Measurements from ENCODE around the gene TMEM9.
A peak's percentile ranks its signal among the peaks of the same experiment; 100 is the strongest.

Gene TMEM9

GRCh38 chr1:201114245-201115131, 39.8 kb downstream of the TMEM9 start:
- TF ChIP-seq SUZ12 (IDR thresholded peaks at IDR 0.05) (no peak), CTBP1 (IDR thresholded peaks at IDR 0.05; ENCODE audit: borderline replicate concordance) (no peak)
- ChIA-PET CTCF (interaction anchor here (1.0 to 2.2 kb wide), 6 partner anchors 12 to 224 kb away, joined by 4 to 17 read pairs (median 6); no protein-coding TSS in a partner anchor), POLR2A (no interaction called here)
- peak; percentile 96 for DNase-seq (ENCODE audit: extremely low spot score)

DNA sequence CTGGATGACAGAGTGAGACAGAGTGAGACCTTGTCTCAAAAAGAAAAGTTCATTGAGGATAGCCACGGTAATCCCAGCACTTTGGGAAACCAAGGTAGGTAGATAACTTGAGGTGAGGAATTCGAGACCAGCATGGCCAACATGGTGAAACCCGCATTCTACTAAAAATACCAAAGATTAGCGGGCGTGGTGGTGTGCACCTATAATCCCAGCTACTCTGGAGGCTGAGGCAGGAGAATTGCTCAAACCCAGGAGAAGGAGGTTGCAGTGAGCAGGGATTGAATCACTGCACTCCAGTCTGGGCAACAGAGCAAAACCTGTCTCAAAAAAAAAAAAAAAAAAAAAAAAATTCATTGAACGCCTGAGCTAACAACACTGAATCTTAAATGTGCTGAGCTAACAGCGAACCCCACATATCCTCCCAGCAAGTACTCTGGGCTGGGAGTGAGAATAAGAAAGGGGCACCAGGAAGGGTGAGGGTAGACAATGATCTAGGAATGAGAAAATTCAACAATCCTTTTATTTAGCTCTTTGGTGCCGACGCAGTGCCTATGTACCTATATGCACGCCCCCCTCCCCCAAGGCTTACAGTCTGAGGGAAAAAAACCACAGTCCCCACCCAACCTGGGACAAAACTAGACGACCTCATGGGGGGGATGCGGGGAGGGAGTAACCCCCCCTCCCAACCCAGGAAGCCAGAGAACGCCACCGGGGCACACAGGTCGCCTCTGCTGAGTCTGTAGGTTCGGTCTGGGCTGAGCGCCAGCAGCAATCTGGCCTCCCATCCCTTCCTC, 40.6 kb downstream of the TMEM9 start:
- POLR2A ChIA-PET: no interaction called here
- no peak for TF ChIP-seq CTBP1 (IDR thresholded peaks at IDR 0.05; ENCODE audit: borderline replicate concordance)
- TF ChIP-seq L3MBTL2 (conservative IDR thresholded peaks at IDR 0.05): peak; percentile 68
- TF ChIP-seq ELF4 (IDR thresholded peaks at IDR 0.05): no peak
- peak; percentile 51; the same call in 1 of the 2 replicates for TF ChIP-seq ZNF384 (IDR thresholded peaks at IDR 0.05)
- CTCF ChIA-PET: interaction anchor here (0.6 to 2.2 kb wide), 10 partner anchors 11 to 223 kb away, joined by 3 to 17 read pairs (median 4); no protein-coding TSS in a partner anchor
- no peak for DNase-seq (ENCODE audit: extremely low spot score)

- ChIA-PET POLR2A (no interaction called here), CTCF (interaction anchor here (0.8 to 2.2 kb wide), 4 partner anchors 93 to 222 kb away, joined by 3 to 17 read pairs (median 5); no protein-coding TSS in a partner anchor)
- TF ChIP-seq FOXK2 (IDR thresholded peaks at IDR 0.05) (no peak), ARNT (IDR thresholded peaks at IDR 0.05) (no peak), ELF4 (IDR thresholded peaks at IDR 0.05) (no peak), CTBP1 (IDR thresholded peaks at IDR 0.05; ENCODE audit: borderline replicate concordance) (no peak), SP1 (IDR thresholded peaks at IDR 0.05) (no peak), FOXM1 (IDR thresholded peaks at IDR 0.05; ENCODE audit: borderline replicate concordance) (no peak)
- DNase-seq (ENCODE audit: extremely low spot score): no peak
Observed at GRCh38 chr1:201112926-201113325, 41.3 kb downstream of the TMEM9 start.

DNA sequence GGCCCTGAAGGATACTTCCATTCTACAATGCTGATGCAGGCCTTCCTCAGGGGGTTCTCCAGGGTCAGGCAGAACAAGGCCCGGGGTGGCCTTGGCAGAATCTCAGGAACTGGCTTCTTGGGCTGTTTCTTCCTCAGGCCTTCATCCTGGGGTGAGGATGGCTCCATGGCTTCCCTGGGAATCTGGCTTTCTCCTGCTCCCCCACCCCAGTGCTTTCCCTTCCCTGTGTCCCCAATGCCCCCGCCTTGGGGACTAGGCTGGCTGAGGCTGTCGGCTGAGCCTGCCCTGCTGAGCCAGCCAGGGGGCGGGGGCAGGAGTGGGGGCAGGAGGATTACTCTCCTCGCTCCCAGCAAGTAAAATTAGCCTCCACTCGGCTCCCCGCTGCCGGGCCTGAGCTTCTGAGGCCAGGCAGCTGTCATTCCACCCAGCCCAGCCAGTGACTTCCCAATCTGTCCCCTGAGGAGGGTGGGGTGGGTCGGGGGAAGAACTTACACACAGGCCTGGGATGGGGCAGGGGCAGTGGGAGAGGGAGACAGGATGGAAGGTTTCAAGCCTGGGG, 42.0 kb downstream of the TMEM9 start, which contains the start of gene CACNA1S:
Gene CACNA1S (minus strand): TSS at position 254 of the 559 bp plus-strand sequence. CDS start 87 bp downstream, at position 167.
- no peak for DNase-seq (ENCODE audit: extremely low spot score)
- no peak for TF ChIP-seq TARDBP (IDR thresholded peaks at IDR 0.05)
- TF ChIP-seq, protein P1, sequence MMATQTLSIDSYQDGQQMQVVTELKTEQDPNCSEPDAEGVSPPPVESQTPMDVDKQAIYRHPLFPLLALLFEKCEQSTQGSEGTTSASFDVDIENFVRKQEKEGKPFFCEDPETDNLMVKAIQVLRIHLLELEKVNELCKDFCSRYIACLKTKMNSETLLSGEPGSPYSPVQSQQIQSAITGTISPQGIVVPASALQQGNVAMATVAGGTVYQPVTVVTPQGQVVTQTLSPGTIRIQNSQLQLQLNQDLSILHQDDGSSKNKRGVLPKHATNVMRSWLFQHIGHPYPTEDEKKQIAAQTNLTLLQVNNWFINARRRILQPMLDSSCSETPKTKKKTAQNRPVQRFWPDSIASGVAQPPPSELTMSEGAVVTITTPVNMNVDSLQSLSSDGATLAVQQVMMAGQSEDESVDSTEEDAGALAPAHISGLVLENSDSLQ (IDR thresholded peaks at IDR 0.05): no peak
- no peak for TF ChIP-seq HDGF (IDR thresholded peaks at IDR 0.05; ENCODE audit: borderline replicate concordance)
- no peak for TF ChIP-seq FOXM1 (IDR thresholded peaks at IDR 0.05; ENCODE audit: borderline replicate concordance)
- no peak for TF ChIP-seq ELF4 (IDR thresholded peaks at IDR 0.05)
- TF ChIP-seq NFRKB (IDR thresholded peaks at IDR 0.05): no peak
- TF ChIP-seq BHLHE40 (IDR thresholded peaks at IDR 0.05; ENCODE audit: borderline replicate concordance): no peak
- TF ChIP-seq SUZ12 (IDR thresholded peaks at IDR 0.05): no peak
- TF ChIP-seq ZNF384 (IDR thresholded peaks at IDR 0.05): no peak
- POLR2A ChIA-PET: no interaction called here
- CTCF ChIA-PET: no interaction called here

DNA sequence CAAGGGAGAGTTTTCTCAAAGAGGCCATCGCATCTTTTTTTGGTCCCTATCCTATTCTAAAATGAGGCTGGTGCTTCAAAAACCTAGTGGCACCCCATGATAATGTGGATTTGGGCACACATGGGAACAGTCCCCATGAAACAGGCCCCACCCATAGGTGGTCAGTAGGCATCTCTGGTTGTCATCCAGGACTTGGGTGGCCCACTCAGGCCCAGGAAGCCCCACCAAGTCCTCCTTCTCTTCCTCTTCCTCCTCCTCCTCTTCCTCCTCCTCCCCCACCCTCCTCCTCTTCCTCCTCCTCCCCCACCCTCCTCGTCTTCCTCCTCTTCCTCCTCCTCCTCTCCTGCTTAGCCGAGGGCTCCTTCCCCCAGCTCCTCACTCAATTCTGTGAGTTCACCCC, 42.6 kb downstream of the TMEM9 start:
- TF ChIP-seq SUZ12 (IDR thresholded peaks at IDR 0.05): no peak
- ChIA-PET CTCF (no interaction called here), POLR2A (no interaction called here)
- DNase-seq (ENCODE audit: extremely low spot score): no peak

GRCh38 chr1:201111156-201111555, 43.1 kb downstream of the TMEM9 start:
- ChIA-PET POLR2A (no interaction called here), CTCF (no interaction called here)
- DNase-seq (ENCODE audit: extremely low spot score): no peak
- TF ChIP-seq CTBP1 (IDR thresholded peaks at IDR 0.05; ENCODE audit: borderline replicate concordance) (no peak), BHLHE40 (IDR thresholded peaks at IDR 0.05; ENCODE audit: borderline replicate concordance) (no peak), FOXM1 (IDR thresholded peaks at IDR 0.05; ENCODE audit: borderline replicate concordance) (no peak), ELF4 (IDR thresholded peaks at IDR 0.05) (no peak), ZNF384 (IDR thresholded peaks at IDR 0.05) (no peak), L3MBTL2 (conservative IDR thresholded peaks at IDR 0.05) (no peak), SP1 (IDR thresholded peaks at IDR 0.05) (no peak), LEF1 (IDR thresholded peaks at IDR 0.05; ENCODE audit: borderline replicate concordance) (no peak), NFRKB (IDR thresholded peaks at IDR 0.05) (no peak), ARNT (IDR thresholded peaks at IDR 0.05) (no peak), FOXA1 (IDR thresholded peaks at IDR 0.05) (no peak), FOXK2 (IDR thresholded peaks at IDR 0.05) (no peak), TARDBP (IDR thresholded peaks at IDR 0.05) (no peak), HDGF (IDR thresholded peaks at IDR 0.05; ENCODE audit: borderline replicate concordance) (no peak), SUZ12 (IDR thresholded peaks at IDR 0.05) (no peak)
- TF ChIP-seq, protein P1 (IDR thresholded peaks at IDR 0.05): no peak

GRCh38 chr1:201110616-201111015, 43.7 kb downstream of the TMEM9 start:
- ChIA-PET POLR2A (no interaction called here), CTCF (no interaction called here)
- TF ChIP-seq TARDBP (IDR thresholded peaks at IDR 0.05) (no peak), CTBP1 (IDR thresholded peaks at IDR 0.05; ENCODE audit: borderline replicate concordance) (no peak), ELF4 (IDR thresholded peaks at IDR 0.05) (no peak), SUZ12 (IDR thresholded peaks at IDR 0.05) (no peak), FOXM1 (IDR thresholded peaks at IDR 0.05; ENCODE audit: borderline replicate concordance) (no peak), L3MBTL2 (conservative IDR thresholded peaks at IDR 0.05) (no peak), SP1 (IDR thresholded peaks at IDR 0.05) (no peak), NFRKB (IDR thresholded peaks at IDR 0.05) (no peak), ZNF384 (IDR thresholded peaks at IDR 0.05) (no peak), LEF1 (IDR thresholded peaks at IDR 0.05; ENCODE audit: borderline replicate concordance) (no peak), HDGF (IDR thresholded peaks at IDR 0.05; ENCODE audit: borderline replicate concordance) (no peak)
- DNase-seq (ENCODE audit: extremely low spot score): no peak

Data from HEK293T (cell line).